Activated naive CD8-positive, alpha-beta T cell (primary cell): ENCODE data around the gene NIT1.

Source experiments
- H3K27ac Mint-ChIP-seq: one replicate; pipeline ENCODE4 v1.8.0; 2021; ENCODE audit warnings: mixed read lengths
- H3K27me3 Mint-ChIP-seq: one replicate; pipeline ENCODE4 v1.8.0; 2021; ENCODE audit warnings: mixed read lengths
- H3K36me3 Mint-ChIP-seq: one replicate; pipeline ENCODE4 v1.8.0; 2021; ENCODE audit warnings: mixed read lengths
- H3K4me1 Mint-ChIP-seq: one replicate; pipeline ENCODE4 v1.8.0; 2021; ENCODE audit warnings: low read depth, mixed read lengths
- H3K4me3 Mint-ChIP-seq: one replicate; pipeline ENCODE4 v1.8.0; 2021; ENCODE audit warnings: mild to moderate bottlenecking, mixed read lengths
- H3K9me3 Mint-ChIP-seq: one replicate; pipeline ENCODE4 v1.8.0; 2021; ENCODE audit warnings: low read depth, mixed read lengths

The NIT1 gene

GRCh38 chr1:161080441-161081405 lies 37.2 kb upstream of the NIT1 start:
- no peaks in the 10 kb centered on the region for H3K4me1 Mint-ChIP-seq
- H3K27ac Mint-ChIP-seq = no peak overlapping the region
- H3K4me3 Mint-ChIP-seq = no peak overlapping the region
- no peaks in the 10 kb centered on the region for H3K36me3 Mint-ChIP-seq
- H3K27me3 Mint-ChIP-seq = no peaks in the 10 kb centered on the region
- no peaks in the 10 kb centered on the region for H3K9me3 Mint-ChIP-seq

DNA sequence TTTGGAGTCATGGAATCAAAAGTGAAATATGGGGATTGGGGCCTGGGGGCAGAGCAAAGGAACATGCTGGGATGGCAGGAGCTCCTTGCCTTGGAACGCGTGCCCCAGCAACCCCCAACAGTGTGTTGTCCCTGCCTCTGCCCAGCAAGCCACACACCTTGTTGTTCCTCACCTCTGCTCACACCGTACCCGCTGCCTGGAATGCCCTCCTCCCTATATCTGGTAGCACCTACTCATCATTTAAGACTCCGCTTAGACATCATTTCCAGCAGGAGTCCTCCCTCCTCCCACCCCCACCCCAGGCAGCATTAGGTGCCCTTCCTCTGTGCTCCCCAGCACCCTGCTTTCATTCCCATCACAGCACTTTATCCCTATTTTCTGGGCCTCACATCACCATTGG lies 36.4 kb upstream of the NIT1 start:
- H3K36me3 Mint-ChIP-seq = no peaks in the 10 kb centered on the region
- H3K27me3 Mint-ChIP-seq = no peaks in the 10 kb centered on the region
- H3K4me1 Mint-ChIP-seq = no peaks in the 10 kb centered on the region
- H3K27ac Mint-ChIP-seq = no peak overlapping the region
- no peak overlapping the region for H3K4me3 Mint-ChIP-seq
- no peaks in the 10 kb centered on the region for H3K9me3 Mint-ChIP-seq

DNA sequence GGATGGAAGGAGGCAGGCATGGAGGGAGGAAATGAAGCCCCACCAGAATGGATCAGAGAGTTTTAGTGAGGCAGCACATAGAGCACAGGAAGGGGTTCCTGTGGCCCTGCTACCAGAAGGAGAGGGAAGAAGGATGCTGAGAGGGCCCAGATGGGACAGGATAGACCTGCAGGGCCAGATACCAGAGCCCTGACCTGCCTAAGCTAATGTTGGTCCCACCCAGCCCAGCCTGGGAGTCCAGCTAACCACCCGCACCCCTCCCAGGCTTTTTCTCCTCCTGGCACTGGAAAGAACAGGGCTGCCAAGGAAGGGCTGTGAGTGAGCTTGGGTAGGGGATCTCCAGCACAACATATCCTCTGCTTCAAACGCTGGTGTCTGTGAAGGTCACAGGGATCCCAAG lies 35.4 kb upstream of the NIT1 start:
- H3K27ac Mint-ChIP-seq = no peak overlapping the region

GRCh38 chr1:161082996-161083747 lies 34.7 kb upstream of the NIT1 start:
- Mint-ChIP-seq H3K9me3 (no peaks in the 10 kb centered on the region), H3K4me1 (no peaks in the 10 kb centered on the region), H3K36me3 (no peaks in the 10 kb centered on the region), H3K27me3 (no peaks in the 10 kb centered on the region), H3K27ac (no peak overlapping the region), H3K4me3 (no peak overlapping the region)

More for the DNA sequence above, 35.4 kb upstream of the NIT1 start:
- Mint-ChIP-seq H3K4me1 (no peaks in the 10 kb centered on the region), H3K4me3 (no peak overlapping the region), H3K27me3 (no peaks in the 10 kb centered on the region), H3K9me3 (no peaks in the 10 kb centered on the region), H3K36me3 (no peaks in the 10 kb centered on the region)

- Mint-ChIP-seq H3K36me3 (no peaks in the 10 kb centered on the region), H3K4me1 (no peaks in the 10 kb centered on the region)
These were observed 33.9 kb upstream of the NIT1 start for GRCh38 chr1:161083748-161084596.

GRCh38 chr1:161084597-161084988 lies 33.3 kb upstream of the NIT1 start:
- H3K36me3 Mint-ChIP-seq = no peaks in the 10 kb centered on the region
- H3K27ac Mint-ChIP-seq = no peak overlapping the region
- no peaks in the 10 kb centered on the region for H3K27me3 Mint-ChIP-seq
- H3K9me3 Mint-ChIP-seq = no peaks in the 10 kb centered on the region
- no peaks in the 10 kb centered on the region for H3K4me1 Mint-ChIP-seq
- H3K4me3 Mint-ChIP-seq = no peak overlapping the region

More at GRCh38 chr1:161083748-161084596, 33.9 kb upstream of the NIT1 start:
- Mint-ChIP-seq H3K9me3 (no peaks in the 10 kb centered on the region), H3K4me3 (no peak overlapping the region), H3K27ac (no peak overlapping the region), H3K27me3 (no peaks in the 10 kb centered on the region)

- Mint-ChIP-seq H3K27me3 (no peaks in the 10 kb centered on the region), H3K4me3 (no peak overlapping the region), H3K9me3 (no peaks in the 10 kb centered on the region), H3K4me1 (peaks cover 1% of the 10 kb centered on the region), H3K27ac (no peak overlapping the region), H3K36me3 (no peaks in the 10 kb centered on the region)
These were observed 32.7 kb upstream of the NIT1 start for GRCh38 chr1:161085165-161085564.

DNA sequence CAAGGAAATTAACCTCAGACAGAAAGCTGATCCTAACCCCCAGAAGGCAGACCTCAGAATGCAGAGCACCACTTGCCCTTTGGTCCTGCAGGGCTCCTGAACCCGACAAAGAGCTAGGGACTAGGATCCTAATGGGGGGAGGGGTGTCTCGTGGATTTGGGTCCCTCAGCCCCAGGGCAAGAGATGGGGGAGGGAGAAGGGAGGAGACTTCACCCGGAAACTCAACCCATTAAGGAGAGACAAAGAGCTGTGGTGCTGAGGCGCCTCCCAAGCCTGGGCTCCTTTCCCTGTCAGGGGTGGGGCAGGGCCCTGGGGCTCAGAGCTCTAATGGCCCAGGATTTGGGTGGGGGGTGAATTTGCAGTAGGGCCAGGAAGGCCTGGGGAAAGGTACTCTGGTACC lies 31.4 kb upstream of the NIT1 start:
- no peak overlapping the region for H3K4me3 Mint-ChIP-seq
- H3K9me3 Mint-ChIP-seq = no peaks in the 10 kb centered on the region

DNA sequence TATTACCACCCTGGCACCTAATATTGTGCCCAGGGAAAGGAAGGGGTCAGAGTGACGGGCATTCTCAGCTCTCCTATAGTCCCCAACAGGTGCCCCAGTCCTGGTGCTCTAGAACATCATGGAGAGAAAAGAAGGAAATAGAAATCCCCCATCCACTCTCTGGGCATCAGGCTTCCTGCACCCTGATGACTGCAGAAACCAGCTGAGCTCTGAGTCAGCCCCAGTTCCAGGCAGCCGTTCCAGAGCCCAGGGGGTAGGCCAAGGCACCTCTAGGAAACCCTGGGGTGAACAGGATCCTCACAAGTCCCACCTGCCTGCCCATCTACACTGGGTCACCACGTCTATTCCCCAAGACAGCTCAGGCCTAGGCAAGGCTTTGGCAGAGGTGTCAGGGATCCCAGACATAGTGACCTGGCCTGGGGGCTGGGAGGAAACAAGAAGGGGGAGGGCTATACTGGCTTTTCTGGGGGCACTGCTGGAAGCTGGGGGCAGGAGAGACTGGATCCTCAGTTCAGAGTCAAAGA lies 29.3 kb upstream of the NIT1 start:
- Mint-ChIP-seq H3K4me1 (peaks cover 33% of the 10 kb centered on the region), H3K4me3 (no peak overlapping the region), H3K36me3 (no peaks in the 10 kb centered on the region), H3K27ac (no peak overlapping the region), H3K27me3 (no peaks in the 10 kb centered on the region), H3K9me3 (no peaks in the 10 kb centered on the region)

More for the DNA sequence above, 31.4 kb upstream of the NIT1 start:
- H3K27me3 Mint-ChIP-seq = no peaks in the 10 kb centered on the region
- no peak overlapping the region for H3K27ac Mint-ChIP-seq
- no peaks in the 10 kb centered on the region for H3K36me3 Mint-ChIP-seq
- H3K4me1 Mint-ChIP-seq = peaks cover 12% of the 10 kb centered on the region

DNA sequence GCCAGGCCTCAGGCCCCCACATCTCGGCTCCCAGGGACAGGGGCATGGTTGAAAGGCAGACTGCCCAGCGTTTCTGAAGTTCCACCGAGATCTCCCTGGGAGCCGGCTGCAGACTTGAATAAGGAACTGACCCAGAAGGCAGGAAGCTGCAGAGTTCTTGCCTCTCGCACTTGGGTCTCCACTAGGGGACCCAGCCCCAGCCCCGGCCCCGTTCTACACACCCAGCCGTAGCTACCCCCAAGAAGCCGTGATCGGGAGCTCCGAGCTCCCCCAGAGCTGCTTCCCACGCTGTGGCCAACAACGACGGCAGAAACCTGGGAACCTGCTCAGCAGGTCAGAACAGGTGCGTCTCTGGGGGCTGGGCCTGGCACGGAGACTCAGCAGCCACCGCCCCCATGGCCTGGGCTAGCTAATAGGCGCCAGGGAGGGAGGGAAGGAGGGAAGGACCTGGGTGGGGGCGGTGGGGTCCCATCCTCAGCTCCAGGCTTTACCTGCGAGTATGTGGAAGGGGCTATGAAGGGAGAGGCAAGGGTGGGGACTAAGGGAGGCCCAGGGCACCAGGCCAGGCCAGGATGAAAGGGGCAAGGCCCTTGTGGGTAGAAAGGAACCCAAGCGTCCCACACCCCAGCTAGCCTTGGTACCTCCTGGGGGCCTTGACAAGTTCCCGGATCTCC lies 28.5 kb upstream of the NIT1 start, which contains the start of gene NECTIN4:
TSS of gene NECTIN4 (minus strand) at position 308 of the 674 bp plus-strand sequence. CDS start at position 46, 262 bp downstream.
- Mint-ChIP-seq H3K9me3 (no peaks in the 10 kb centered on the region), H3K27ac (peak within 1 kb of the TSS; percentile 11), H3K4me3 (no peak within 1 kb of the TSS), H3K4me1 (peaks cover 36% of the 10 kb centered on the region), H3K36me3 (no peaks in the 10 kb centered on the region), H3K27me3 (no peaks in the 10 kb centered on the region)

- Mint-ChIP-seq H3K27me3 (no peaks in the 10 kb centered on the region), H3K9me3 (no peaks in the 10 kb centered on the region), H3K36me3 (no peaks in the 10 kb centered on the region), H3K4me1 (peaks cover 38% of the 10 kb centered on the region), H3K4me3 (no peak overlapping the region), H3K27ac (peak overlapping the region; percentile 11)
These were observed 28.0 kb upstream of the NIT1 start for GRCh38 chr1:161089938-161090337.

- peak overlapping the region; percentile 11 for H3K27ac Mint-ChIP-seq
- H3K4me3 Mint-ChIP-seq = no peak overlapping the region
- no peaks in the 10 kb centered on the region for H3K9me3 Mint-ChIP-seq
- H3K4me1 Mint-ChIP-seq = peaks cover 40% of the 10 kb centered on the region
- H3K36me3 Mint-ChIP-seq = no peaks in the 10 kb centered on the region
- no peaks in the 10 kb centered on the region for H3K27me3 Mint-ChIP-seq
These were observed 27.3 kb upstream of the NIT1 start for GRCh38 chr1:161090617-161091016.

- no peak overlapping the region for H3K4me3 Mint-ChIP-seq
- H3K27ac Mint-ChIP-seq = no peak overlapping the region
- no peaks in the 10 kb centered on the region for H3K9me3 Mint-ChIP-seq
- no peaks in the 10 kb centered on the region for H3K36me3 Mint-ChIP-seq
- no peaks in the 10 kb centered on the region for H3K27me3 Mint-ChIP-seq
- H3K4me1 Mint-ChIP-seq = peaks cover 41% of the 10 kb centered on the region
These were observed 26.8 kb upstream of the NIT1 start for GRCh38 chr1:161091093-161091492.
